Skeletal muscle tissue (tissue), 4 donors: ENCODE data around the gene OR10W1. TPM values are rescaled to one million over a fixed set of nuclear protein-coding genes. Genes with fewer than 3 reads are reported as not detected.

Experiments
- H3K27ac ChIP-seq: one replicate; pipeline ENCODE4 v1.7.0; 2013; ENCODE audit warnings: mild to moderate bottlenecking, low read depth, low read length, inconsistent platforms
- H3K27me3 ChIP-seq, 3 donors: one replicate each; pipeline ENCODE4 v1.7.0; 2013; ENCODE audit warnings: low read length in 3 of 3; ENCODE audit not compliant: control insufficient read depth in 3 of 3, insufficient read depth in 3 of 3
- H3K36me3 ChIP-seq, 3 donors: one replicate each; pipeline ENCODE4 v1.7.0; 2013; ENCODE audit warnings: low read length in 3 of 3; ENCODE audit not compliant: control insufficient read depth in 3 of 3, insufficient read depth in 3 of 3
- H3K4me1 ChIP-seq, 3 donors: one replicate each; pipeline ENCODE4 v1.7.0; 2013; ENCODE audit warnings: low read length in 3 of 3, mild to moderate bottlenecking in 3 of 3; ENCODE audit not compliant: control insufficient read depth in 3 of 3, insufficient read depth in 3 of 3
- H3K4me3 ChIP-seq, 3 donors: one replicate each; pipeline ENCODE4 v1.7.0; 2013; ENCODE audit warnings: low read length in 3 of 3
- H3K9ac ChIP-seq, 3 donors: one replicate each; pipeline ENCODE4 v1.7.0; 2013; ENCODE audit warnings: low read length in 3 of 3, mild to moderate bottlenecking in 3 of 3, moderate library complexity in 2 of 3, low read depth in 1 of 3
- H3K9me3 ChIP-seq, 3 donors: one replicate each; pipeline ENCODE4 v1.7.0; 2013; ENCODE audit warnings: low read length in 3 of 3; ENCODE audit not compliant: control insufficient read depth in 3 of 3
- total RNA-seq: library from RNA; depleted of rRNA; stranded (reverse); fragments of >200 nt; gene quantifications from one replicate; pipeline ENCODE4 v1.2.3, GENCODE V29; 2014
- donor health status: Osteomylitis.

Gene OR10W1
- total RNA-seq, 1 donor from 2014 or later: not detected

DNA sequence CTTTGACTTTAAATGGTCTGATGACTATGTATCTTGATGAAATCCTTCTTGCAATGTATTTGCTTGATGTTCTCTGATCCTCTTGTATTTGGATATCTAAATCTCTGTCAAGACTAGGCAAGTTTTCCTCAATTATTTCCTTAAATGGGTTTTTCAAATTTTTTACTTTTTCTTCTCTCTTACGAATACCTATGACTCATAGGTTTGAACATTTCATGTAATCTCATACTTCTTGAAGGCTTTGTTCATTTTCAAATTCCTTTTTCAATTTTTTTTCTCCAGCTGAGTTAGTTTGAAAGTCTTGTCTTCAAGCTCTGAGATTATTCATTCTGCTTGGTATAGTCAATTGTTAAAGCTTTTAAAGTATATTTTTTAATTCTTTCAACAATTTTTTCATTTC is 13.1 kb downstream of the OR10W1 start:
- Histone ChIP-seq H3K27me3 (no peaks in the 10 kb centered on the region), H3K9me3 (peaks cover 0 to 2% (median 0%) of the 10 kb centered on the region in 3 donors), H3K27ac (no peak overlapping the region), H3K36me3 (no peaks in the 10 kb centered on the region), H3K4me3 (no peak overlapping the region), H3K4me1 (no peaks in the 10 kb centered on the region), H3K9ac (no peak overlapping the region)

DNA sequence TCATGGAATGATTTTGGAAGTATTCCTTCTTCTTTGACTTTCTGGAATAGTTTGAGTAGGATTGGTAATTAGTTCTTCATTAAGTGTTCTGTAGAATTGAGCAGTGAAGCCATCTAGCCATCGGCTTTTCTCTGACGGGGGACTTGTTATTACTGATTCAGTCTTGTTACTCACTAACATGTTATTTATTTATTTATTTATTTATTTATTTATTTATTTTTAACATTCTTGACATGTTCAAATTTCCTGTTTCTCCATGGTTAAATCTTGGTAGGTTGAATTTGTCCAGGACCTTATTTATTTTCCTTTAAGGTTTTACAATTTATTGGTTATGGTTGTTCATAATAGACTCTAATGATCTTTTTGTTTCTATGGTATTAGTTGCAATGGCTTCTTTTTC is 24.1 kb downstream of the OR10W1 start:
- Histone ChIP-seq H3K27me3 (no peaks in the 10 kb centered on the region), H3K4me1 (no peaks in the 10 kb centered on the region), H3K27ac (no peak overlapping the region), H3K9ac (no peak overlapping the region), H3K9me3 (no peaks in the 10 kb centered on the region), H3K36me3 (no peaks in the 10 kb centered on the region), H3K4me3 (no peak overlapping the region)

DNA sequence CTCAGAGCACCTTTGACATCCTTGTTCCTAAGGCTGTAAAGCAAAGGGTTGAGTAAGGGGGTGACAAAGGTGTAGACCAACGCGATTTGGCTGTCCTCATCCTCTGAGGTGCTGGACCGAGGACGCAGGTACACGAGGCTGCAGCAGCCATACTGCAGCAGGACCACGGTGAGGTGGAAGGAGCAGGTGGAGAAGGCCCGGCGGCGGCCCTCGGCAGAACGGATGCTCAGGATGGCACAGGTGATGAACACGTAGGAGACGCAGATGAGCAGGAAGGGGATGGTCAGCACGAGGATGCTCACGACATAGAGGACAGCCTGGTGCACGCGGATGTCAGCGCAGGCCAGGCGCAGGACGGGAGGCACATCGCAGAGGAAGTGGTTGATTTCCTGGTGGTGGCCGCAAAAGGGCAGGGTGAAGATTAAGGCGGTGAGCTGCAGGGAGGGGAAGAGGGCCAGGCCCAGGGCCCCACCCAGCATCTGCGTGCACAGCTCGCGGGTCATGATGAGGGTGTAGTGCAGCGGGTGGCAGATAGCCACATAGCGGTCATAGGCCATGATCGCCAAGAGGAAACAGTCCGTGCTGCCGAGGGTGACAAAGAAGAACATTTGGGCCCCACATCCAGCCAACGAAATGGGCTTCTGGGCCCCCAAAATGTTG is 40.0 kb downstream of the OR10W1 start:
- Histone ChIP-seq H3K27ac (no peak overlapping the region), H3K36me3 (no peaks in the 10 kb centered on the region), H3K9me3 (peaks cover 0 to 3% (median 0%) of the 10 kb centered on the region in 3 donors), H3K9ac (no peak overlapping the region), H3K27me3 (no peaks in the 10 kb centered on the region), H3K4me1 (no peaks in the 10 kb centered on the region), H3K4me3 (no peak overlapping the region)

- Histone ChIP-seq H3K27ac (no peak overlapping the region), H3K4me3 (no peak overlapping the region), H3K9me3 (no peaks in the 10 kb centered on the region), H3K36me3 (no peaks in the 10 kb centered on the region), H3K4me1 (no peaks in the 10 kb centered on the region), H3K27me3 (no peaks in the 10 kb centered on the region), H3K9ac (no peak overlapping the region)
Observed at GRCh38 chr11:58222721-58223120, 45.3 kb downstream of the OR10W1 start.

Other genes with a start within 250 kb of the OR10W1 start
- not detected for gene OR9Q1, start 244.4 kb downstream of the OR10W1 start, total RNA-seq
- not detected for gene OR6Q1, start 237.3 kb downstream of the OR10W1 start, total RNA-seq
- not detected for gene OR9I1, start 142.7 kb downstream of the OR10W1 start, total RNA-seq
- under 0.01 TPM for gene OR9Q2, start 79.2 kb downstream of the OR10W1 start, total RNA-seq
- not detected for gene OR1S2, start 64.1 kb downstream of the OR10W1 start, total RNA-seq
- gene OR1S1, start 55.5 kb downstream of the OR10W1 start, total RNA-seq: 0.52 TPM
- gene OR10Q1, start 39.3 kb downstream of the OR10W1 start, total RNA-seq: not detected
- gene OR5B17, start 90.8 kb upstream of the OR10W1 start, total RNA-seq: not detected
- not detected for gene OR5B3, start 138.6 kb upstream of the OR10W1 start, total RNA-seq
- not detected for gene OR5B2, start 159.9 kb upstream of the OR10W1 start, total RNA-seq
- gene OR5B12, start 174.0 kb upstream of the OR10W1 start, total RNA-seq: not detected
- gene OR5B21, start 239.8 kb upstream of the OR10W1 start, total RNA-seq: not detected